ENCODE results near the gene MAP2.
"Not testable (repeated sequence)": the region's sequence is repeated elsewhere in the genome, so short reads cannot be mapped to it uniquely, and the experiment has no call there.

Gene MAP2

GRCh38 chr2:209474960-209475359 is 51.1 kb downstream of the MAP2 start:
- DNase-seq (ENCODE audit: low read depth, low spot score), result no peak

DNA sequence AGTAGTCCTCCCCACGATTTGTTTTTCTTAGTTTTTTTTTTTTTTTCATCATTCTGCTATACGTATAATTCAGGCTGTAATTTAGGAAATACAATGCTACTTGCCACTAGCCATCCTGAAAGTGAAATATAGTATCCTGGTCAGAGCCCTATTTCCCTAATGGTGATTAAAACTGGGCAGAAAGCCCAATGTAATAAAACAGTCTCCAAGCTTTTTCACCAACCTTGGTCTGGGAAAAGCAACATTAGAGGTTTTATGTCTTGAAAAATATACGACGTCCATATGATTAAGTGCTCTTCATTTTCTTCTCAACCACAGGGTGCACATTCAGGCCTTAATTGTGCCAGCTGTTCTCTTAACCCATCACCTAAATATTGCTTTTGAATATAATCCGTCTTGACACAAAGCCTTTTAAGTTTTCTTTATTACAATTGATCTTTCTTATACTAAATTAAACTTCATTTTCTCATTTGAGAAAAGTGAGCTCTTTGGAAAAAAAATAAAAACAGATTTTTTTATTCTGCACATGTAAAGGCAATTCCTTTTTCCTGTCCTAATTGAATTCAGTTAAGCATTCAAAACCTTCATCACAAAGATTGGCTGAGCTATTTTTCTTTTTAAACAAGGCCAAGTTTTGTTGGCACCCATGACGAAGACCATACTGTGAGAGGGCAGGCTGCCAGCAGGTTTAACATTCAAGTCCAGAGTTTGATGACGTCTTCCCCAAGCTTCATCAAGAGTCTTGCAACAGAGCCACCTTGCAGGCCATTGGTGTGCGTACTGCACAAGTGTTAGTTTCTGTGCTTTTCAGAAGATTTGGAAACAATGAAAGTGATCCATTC is 52.7 kb downstream of the MAP2 start:
- DNase-seq (ENCODE audit: low read depth, low spot score), result no peak

DNA sequence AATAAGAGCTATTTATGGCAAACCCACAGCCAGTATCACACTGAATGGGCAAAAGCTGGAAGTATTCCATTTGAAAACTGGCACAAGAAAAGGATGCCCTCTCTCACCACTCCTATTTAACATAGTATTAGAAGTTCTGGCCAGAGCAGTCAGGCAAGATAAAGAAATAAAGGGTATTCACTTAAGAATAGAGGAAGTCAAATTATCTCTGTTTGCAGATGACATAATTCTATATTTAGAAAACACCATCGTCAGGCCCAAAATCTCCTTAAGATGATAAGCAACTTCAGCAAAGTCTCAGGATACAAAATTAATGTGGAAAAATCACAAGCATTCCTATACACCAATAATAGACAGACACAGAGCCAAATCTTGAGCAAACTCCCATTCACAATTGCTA is 68.4 kb downstream of the MAP2 start:
- not testable (repeated sequence) for DNase-seq (ENCODE audit: low read depth, low spot score)

DNA sequence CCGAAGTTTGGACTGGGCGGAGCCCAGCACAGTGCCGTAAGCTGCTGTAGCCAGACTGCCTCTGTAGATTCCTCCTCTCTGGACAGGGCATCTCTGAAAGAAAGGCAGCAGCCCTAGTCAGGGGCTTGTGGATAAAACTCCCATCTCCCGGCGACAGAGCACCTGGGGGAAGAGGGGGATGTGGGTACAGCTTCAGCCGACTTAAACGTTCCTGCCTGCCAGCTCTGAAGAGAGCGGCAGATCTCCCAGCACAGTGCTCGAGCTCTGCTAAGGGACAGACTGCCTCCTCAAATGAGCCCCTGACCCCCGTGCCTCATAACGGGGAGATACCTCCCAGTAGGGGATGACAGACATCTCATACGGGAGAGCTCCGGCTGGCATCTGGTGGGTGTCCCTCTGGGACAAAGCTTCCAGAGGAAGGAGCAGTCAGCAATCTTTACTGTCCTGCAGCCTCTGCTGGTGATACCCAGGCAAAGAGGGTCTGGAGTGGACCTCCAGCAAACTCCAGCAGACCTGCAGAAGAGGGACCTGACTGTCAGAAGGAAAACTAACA is 71.3 kb downstream of the MAP2 start:
- DNase-seq (ENCODE audit: low read depth, low spot score), result not testable (repeated sequence)

GRCh38 chr2:209495855-209496585 is 72.2 kb downstream of the MAP2 start:
- DNase-seq (ENCODE audit: low read depth, low spot score), result no peak

- DNase-seq (ENCODE audit: low read depth, low spot score), result no peak
Measured at GRCh38 chr2:209496586-209496982, 72.7 kb downstream of the MAP2 start.

- no peak for DNase-seq (ENCODE audit: low read depth, low spot score)
Measured at GRCh38 chr2:209498614-209499013, 74.8 kb downstream of the MAP2 start.

DNA sequence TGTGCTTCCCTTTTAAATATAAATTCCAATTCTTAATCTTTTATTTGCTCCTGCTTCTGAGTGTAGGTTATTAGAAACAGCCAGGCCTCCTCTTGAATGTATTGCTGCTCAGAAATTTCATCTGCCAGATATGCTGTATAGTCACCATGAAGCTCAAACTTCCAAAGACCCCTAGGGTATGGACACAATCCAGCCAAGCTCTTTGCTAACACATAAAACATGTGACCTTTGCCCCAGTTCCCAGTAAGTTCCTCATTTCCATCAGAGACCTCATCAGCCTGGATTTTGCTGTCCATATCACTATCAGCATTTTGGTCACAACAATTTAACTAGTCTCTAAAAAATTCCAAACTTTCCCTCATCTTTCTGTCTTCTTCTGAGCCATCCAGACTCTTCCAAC is 75.2 kb downstream of the MAP2 start:
- DNase-seq (ENCODE audit: low read depth, low spot score), result no peak

DNA sequence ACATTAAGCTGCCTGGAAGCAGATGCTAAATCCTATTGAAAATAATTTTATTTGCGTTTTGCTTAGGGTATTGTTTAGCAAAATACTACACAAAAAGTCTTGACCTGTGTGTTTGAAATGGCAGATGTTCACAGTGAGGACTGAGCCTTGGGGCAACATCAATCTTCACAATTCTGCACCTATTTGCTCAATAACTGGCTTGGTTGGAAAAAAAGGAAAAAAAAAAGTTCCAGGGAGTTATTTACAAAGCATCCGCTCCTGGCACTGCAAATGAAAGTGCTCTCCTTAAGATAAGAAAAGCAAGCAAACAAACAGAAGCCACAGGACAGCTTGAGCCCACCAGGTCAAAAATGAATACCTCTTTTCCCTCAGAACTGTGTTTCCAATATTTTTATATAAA is 77.7 kb downstream of the MAP2 start:
- no peak for DNase-seq (ENCODE audit: low read depth, low spot score)

- DNase-seq (ENCODE audit: low read depth, low spot score), result no peak
Measured at GRCh38 chr2:209505410-209505809, 81.6 kb downstream of the MAP2 start.

GRCh38 chr2:209508255-209508654 is 84.4 kb downstream of the MAP2 start:
- no peak for DNase-seq (ENCODE audit: low read depth, low spot score)

DNA sequence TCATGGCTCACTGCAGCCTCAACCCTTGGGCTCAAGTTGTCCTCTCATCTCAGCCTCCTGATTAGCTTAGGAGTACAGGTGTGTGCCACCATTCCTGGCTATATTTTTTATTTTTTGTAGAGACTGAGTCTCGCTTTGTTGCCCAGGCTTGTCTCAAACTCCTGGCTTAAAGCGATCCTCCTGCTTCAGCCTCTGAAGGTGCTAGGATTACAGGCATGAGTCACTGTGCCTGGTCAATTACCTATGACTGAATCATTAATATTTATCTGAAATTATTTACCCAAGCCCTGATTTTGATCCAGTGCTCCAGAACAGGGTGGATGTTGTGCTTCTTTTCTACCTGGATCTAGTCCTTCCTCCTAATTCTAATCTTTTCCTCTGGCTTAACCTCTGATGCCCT is 87.8 kb downstream of the MAP2 start:
- no peak for DNase-seq (ENCODE audit: low read depth, low spot score)

DNA sequence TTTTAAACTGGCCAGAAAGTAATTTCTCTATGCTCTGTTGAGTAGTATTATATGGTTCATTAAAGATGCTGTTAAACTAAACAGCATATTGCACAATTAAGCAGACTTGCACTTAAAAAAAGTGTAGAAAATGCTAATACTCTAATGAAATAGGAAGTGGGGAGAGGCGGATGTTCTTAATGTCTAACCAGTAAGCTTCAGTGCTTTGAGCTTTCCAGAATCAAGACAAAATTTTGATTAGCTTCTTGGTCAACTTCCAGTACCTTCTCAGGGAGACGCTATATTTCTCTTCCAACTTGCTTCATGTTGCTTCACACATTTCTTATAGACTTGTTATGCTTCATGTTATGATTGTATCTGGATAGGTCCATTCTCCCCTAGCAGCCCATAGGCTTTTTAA is 89.1 kb downstream of the MAP2 start:
- DNase-seq (ENCODE audit: low read depth, low spot score), result no peak

- no peak for DNase-seq (ENCODE audit: low read depth, low spot score)
Measured at GRCh38 chr2:209517436-209517835, 93.6 kb downstream of the MAP2 start.

- no peak for DNase-seq (ENCODE audit: low read depth, low spot score)
Measured at GRCh38 chr2:209519271-209519670, 95.4 kb downstream of the MAP2 start.

DNA sequence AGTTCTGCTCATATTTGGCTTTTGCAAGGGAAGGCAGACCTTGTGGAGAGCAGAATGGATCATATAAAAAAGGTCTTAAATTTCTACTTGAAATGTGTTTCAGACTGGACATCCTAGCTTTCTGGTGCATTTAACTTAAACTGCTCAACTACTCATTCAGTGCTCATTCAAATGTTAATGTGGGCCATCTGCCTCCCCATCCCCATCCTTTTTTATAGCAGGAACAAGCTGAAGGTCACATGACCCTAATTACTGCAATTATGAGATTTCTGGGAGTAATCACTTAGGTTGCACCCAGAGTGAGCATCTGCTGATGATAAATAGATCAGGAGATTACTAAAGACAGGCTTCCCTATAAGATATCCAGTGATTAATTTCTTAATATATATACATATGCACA is 96.1 kb downstream of the MAP2 start:
- DNase-seq (ENCODE audit: low read depth, low spot score), result no peak

DNA sequence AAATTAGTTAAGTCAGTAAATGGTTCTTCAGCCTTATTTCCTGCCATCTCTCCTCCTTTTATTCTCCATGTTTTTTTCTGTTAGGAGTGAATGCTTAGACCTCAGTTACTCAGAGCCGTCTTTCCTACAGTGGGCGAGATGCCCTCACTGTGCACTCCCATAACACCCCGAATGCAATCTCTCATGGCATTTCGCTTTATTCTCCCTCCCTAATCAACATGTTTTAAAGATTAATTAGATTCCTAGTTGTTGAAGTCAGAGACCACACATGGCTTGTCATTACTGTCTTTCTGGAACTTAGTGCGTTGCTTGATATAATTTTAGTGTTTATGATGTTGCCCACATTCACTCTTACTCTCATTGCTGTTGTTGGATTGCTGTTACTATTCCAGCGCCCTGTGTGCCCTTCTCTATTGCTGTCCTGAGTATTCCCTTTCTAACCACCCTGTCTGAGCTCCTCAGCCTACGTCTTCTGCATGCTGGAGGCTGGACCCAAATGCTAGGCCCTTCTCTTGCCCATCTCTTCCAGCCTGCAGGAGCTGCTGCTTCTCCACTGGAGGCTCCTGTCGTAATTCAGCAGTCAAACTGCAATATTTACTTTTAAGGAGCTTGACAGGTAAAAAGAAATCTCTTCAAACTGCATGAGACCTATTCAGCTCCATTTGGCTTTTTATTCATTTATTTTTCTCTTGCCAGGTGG is 99.3 kb downstream of the MAP2 start:
- no peak for DNase-seq (ENCODE audit: low read depth, low spot score)

- no peak for DNase-seq (ENCODE audit: low read depth, low spot score)
Measured at GRCh38 chr2:209523867-209524266, 100.0 kb downstream of the MAP2 start.

- no peak for DNase-seq (ENCODE audit: low read depth, low spot score)
Measured at GRCh38 chr2:209525331-209525730, 101.5 kb downstream of the MAP2 start.

GRCh38 chr2:209525834-209526281 is 102.0 kb downstream of the MAP2 start:
- DNase-seq (ENCODE audit: low read depth, low spot score), result no peak

GRCh38 chr2:209526561-209526960 is 102.7 kb downstream of the MAP2 start:
- DNase-seq (ENCODE audit: low read depth, low spot score), result no peak

DNA sequence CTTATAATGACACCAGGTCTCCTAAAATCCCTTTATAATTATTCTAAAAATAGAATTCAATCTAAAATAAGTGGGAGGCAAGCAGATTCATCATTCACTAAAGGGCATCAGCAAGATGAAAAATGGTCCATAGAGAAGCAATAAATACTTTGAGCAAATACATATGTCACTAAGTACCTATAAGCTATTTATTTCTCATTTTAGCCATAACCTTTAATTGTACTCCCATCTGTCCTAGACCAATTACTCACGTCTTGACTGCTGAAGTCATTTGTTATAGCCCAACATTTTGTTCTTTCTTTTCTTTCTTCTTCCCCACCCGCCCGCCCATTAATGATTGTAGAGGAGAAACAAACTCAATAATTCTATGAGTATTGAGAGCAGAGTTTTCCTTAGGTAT is 105.7 kb downstream of the MAP2 start:
- no peak for DNase-seq (ENCODE audit: low read depth, low spot score)

Measured in activated naive CD8-positive, alpha-beta T cell treated with anti-CD3 and anti-CD28 coated beads, Interleukin-2, amount 50 U/mL, for 16 hours (primary cell).